GM19099 (cell line): ENCODE results near the gene SOX14.

Source experiments
- POLR2A ChIP-seq: IDR thresholded peaks from 3 replicates; pipeline ENCODE4 v1.6.1; 2011; ENCODE audit warnings: low read depth; ENCODE audit not compliant: insufficient read length; ENCODE audit errors: extremely low read depth

The SOX14 gene

DNA sequence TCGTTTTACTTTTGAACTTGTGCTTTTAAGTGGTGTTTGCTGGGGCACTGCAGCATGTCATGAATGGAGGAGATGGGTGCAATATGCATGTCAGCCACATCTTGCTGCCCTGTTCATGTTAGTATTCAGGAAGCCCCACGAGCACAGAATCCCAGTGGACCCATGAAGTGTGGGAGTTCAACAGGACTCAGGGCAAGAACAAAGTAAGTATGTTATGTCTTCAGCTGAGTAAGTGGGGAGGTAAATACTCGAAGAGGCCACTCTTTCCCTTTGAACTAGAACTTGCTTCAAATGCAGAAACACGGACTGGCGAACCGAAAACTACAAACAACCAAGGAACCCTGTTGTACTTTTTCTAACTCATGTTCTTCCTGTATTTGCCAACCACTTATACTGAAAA, 23.4 kb downstream of the SOX14 start:
- TF ChIP-seq POLR2A, result no peak

DNA sequence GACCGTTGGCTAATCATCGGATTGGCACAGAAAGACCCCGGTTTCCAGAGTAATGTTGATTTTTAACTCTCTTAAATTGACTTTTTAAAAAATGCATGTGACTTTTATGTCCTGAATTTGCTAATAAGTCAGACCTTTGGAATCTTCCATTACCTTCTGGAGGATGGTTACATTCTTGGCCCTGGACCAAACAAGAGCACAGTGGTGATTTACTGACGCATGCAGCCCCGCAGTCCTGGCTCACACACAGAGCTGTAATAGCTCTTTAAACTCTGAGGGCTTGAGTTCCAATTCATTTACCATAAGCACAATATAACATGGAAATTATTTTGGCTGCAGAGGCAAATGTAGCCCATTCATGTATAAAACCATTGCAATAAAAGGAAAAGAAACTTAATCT, 25.1 kb downstream of the SOX14 start:
- TF ChIP-seq POLR2A, result no peak

DNA sequence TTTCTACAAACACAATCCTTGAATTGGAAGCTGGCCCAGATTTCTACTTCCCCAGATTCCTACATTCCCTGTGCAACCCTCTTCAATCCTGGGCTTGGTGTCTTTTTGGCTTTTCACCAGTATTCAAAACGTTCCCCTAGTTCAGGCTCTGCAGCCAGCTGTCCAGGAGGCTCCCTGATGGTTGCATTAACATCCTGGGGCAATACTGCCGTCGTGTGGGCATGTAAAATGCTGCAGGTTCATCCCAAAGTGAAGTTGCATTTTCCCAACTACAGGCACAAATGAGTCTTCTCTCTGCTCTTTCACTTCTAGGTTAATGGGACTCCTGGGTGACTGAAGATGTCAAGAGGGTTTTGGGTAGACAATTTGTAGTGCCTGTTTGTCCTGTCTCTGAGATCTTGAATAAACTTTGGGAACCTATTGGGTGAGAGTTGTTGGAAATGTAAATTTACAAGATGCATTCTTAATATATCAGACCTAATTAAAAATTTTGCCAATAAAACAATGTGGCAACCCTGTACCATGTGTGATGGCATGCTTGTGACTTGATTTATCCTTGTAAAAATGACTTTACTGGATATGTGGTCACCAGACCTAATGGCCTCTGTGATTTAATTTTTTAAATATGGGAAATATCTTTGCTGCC, 28.6 kb downstream of the SOX14 start:
- no peak for TF ChIP-seq POLR2A

DNA sequence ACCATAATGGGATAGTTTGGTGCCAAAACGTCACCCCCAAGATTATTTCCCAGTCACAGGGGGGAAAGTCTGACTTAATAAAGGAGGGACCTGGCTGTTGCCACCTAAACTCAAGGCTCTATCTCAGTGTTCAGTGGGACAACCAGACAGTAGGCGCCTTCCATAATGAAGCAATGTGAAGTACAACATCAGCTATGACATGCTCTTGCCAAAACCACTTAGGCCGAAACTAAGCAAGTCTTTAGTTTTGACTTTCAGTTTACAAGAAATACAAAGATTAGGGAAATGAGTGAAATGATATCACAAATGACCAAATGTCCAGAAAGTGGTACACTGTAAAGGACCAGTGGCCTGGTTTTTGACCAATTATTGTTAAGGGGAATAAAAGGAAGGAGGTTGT, 32.9 kb downstream of the SOX14 start:
- TF ChIP-seq POLR2A, result no peak

DNA sequence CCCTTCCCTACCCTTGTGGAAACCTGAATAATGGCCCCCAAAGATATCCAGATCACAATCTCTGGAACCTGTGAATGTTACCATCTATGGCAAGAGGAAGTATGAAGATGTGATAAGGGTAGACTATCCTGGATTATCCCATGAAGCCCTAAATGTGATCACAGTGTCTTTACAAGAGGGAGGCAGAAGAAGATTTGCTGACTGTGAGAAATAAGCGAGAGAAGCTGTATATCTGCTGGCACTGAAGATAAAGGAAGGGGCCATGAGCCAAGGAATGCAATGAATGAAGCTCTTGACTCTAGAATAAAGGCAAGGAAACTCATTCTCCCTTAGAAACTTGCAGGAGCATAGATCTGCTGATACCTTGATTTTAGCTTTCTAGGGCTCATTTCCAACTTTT, 39.1 kb downstream of the SOX14 start:
- no peak for TF ChIP-seq POLR2A

DNA sequence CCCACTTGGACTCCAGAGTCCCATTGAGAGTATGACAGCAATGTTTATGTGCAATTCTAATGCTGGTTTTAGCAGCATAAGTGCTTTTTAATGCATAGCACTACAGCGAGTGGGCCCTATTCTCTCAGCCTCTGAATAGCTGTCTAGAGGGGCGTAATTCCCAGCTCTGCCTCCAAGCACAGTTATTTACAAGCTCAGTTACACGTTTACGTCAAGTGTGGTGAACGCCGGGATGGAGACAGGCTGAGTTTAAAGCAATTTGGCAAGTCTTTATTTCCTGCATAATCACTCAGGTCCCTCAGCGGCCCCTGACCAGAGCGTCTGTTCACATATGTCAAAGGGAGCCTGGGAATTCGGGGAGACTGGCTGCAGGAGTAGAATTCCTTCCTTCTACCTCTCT, 43.9 kb downstream of the SOX14 start:
- no peak for TF ChIP-seq POLR2A

DNA sequence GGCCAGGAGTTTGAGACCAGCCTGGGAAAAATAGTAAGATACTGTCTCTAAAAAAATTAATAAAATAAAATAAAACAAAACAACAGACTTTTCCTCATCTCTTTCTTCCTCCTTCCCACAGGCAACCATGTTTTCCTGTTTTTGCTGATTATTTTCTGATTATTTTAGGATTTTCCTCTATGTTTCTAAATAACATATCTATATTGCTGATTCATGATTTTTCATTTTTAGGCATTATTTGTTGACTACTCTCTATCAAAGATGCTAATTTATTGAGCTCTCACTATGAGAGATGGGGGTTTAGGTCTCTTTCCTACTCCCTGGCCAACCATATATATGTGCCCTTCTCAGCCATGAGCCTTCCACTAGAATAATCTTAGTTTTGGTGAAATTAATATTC, 45.4 kb downstream of the SOX14 start:
- no peak for TF ChIP-seq POLR2A

DNA sequence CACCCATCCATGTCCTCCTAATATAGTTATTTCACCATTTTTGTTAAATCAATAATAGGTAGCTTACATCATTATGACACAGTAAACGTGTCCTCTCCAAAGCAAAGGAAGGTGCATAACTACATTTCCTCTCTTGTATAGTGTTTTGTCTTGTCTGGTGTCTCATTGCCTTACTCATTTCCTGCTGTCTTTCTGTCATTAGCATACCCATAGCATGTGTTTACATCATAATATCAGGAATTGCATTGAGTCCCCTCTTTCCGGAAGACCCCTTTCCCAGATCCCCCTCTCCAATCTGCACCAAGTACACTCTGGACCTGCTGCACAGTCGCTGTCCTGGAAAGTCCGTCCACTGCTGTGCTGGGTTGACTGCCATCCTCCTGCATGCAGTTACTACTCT, 47.9 kb downstream of the SOX14 start:
- no peak for TF ChIP-seq POLR2A

DNA sequence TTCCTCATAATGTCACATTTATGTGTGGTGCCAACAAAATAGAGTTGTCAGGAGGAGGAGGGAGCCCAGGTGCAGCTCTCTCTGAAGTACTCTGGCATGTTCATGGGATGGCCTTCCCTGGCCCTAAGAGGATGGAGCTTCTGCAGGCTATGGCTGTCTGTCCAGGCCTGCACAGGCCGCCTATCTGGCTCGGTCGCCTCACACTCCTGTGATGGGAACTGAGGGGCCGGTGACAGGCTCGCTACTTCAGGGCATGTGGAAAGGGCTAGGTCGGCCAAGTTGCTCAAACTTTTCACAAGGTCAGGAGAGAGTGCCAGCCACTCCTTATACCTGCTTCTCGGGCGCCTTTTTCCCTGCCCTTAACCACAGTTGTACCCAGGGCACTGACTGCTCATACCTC, 51.1 kb downstream of the SOX14 start:
- no peak for TF ChIP-seq POLR2A
